Esophagus squamous epithelium (tissue), 5 donors: Measurements from ENCODE around the gene TPD52L1. TPM values are rescaled to one million over a fixed set of nuclear protein-coding genes. Genes with fewer than 3 reads are reported as not detected.

Experiments used
- DNase-seq: peaks from one replicate; lab custom pipeline; 2025; lab: John Stamatoyannopoulos, UW
- H3K27ac ChIP-seq, 4 donors: fragments of 200-600 bp; sonication (generic); one replicate each; pipeline ENCODE4 v1.5.1; 2016 to 2019; ENCODE audit warnings: mild to moderate bottlenecking in 1 of 4
- H3K27me3 ChIP-seq, 4 donors: fragments of 200-600 bp; sonication (generic); 1 replicate in 3 of 4; 2 replicates in 1 of 4; pipeline versions ENCODE4 v1.5.1 to v1.6.0; 2017 to 2021; ENCODE audit warnings: antibody characterized with exemption in 1 of 4
- H3K36me3 ChIP-seq, 3 donors: fragments of 200-600 bp; sonication (generic); one replicate each; pipeline ENCODE4 v1.5.1; 2016 to 2019
- H3K4me1 ChIP-seq, 3 donors: fragments of 200-600 bp; sonication (generic); one replicate each; pipeline ENCODE4 v1.5.1; 2017 to 2019
- H3K4me3 ChIP-seq, 4 donors: fragments of 200-600 bp; sonication (generic); 1 replicate in 3 of 4; 2 replicates in 1 of 4; pipeline ENCODE4 v1.5.1; 2016 to 2019; ENCODE audit warnings: mild to moderate bottlenecking in 2 of 4, moderate library complexity in 1 of 4
- H3K9me3 ChIP-seq, 3 donors: fragments of 200-600 bp; sonication (generic); one replicate each; pipeline ENCODE4 v1.5.1; 2016 to 2019
- POLR2A ChIP-seq, 4 donors: fragments of 450-650 bp; IDR thresholded peaks; one replicate each; pipeline ENCODE4 v1.6.1; 2017; ENCODE audit warnings: antibody characterized with exemption in 4 of 4, mild to moderate bottlenecking in 4 of 4, moderate library complexity in 3 of 4
- WGBS, 2 donors: methylation state at CpG; one replicate each; pipeline ENCODE4 v1.1.5; 2018; 5-methylcytosine and 5-hydroxymethylcytosine counted together
- intact Hi-C: fragments of 100-400 bp; cut with DNase I; formaldehyde crosslinking; loops from one replicate; pipeline ENCODE4 v1.15.0; 2022
- total RNA-seq, 4 donors: library from RNA; depleted of rRNA; stranded (reverse); fragments of >200 nt; gene quantifications; one replicate each; pipeline ENCODE4 v1.1.0, GENCODE V29; 2016
- TF ChIP-seq, protein P1 (sequence below), 6 experiments: fragments of 450-650 bp in 4 of 6; fragments of 200-600 bp in 2 of 6; sonication (generic) in 2 of 6; IDR thresholded peaks; one replicate each; pipeline ENCODE4 v1.5.1; 2016 to 2019; ENCODE audit warnings: antibody characterized with exemption in 6 of 6, mild to moderate bottlenecking in 4 of 6, moderate library complexity in 4 of 6
- donor health status: DM: yes; HTN: yes; CAD: no.

TPD52L1 gene
- total RNA-seq, 4 donors from 2014 or later: 202 to 409 (median 275) TPM

- Histone ChIP-seq H3K4me3 (no peak overlapping the region), H3K9me3 (no peaks in the 10 kb centered on the region), H3K27me3 (no peaks in the 10 kb centered on the region), H3K4me1 (peaks cover 11 to 55% (median 18%) of the 10 kb centered on the region in 3 donors), H3K27ac (peak overlapping the region in 2 of 4 donors; percentile 29 to 38), H3K36me3 (no peaks in the 10 kb centered on the region)
- 93% methylated on average over 5 of the region's 5 CpGs for WGBS, 2 donors
- DNase-seq: no peak
- TF ChIP-seq, protein P1, sequence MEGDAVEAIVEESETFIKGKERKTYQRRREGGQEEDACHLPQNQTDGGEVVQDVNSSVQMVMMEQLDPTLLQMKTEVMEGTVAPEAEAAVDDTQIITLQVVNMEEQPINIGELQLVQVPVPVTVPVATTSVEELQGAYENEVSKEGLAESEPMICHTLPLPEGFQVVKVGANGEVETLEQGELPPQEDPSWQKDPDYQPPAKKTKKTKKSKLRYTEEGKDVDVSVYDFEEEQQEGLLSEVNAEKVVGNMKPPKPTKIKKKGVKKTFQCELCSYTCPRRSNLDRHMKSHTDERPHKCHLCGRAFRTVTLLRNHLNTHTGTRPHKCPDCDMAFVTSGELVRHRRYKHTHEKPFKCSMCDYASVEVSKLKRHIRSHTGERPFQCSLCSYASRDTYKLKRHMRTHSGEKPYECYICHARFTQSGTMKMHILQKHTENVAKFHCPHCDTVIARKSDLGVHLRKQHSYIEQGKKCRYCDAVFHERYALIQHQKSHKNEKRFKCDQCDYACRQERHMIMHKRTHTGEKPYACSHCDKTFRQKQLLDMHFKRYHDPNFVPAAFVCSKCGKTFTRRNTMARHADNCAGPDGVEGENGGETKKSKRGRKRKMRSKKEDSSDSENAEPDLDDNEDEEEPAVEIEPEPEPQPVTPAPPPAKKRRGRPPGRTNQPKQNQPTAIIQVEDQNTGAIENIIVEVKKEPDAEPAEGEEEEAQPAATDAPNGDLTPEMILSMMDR (IDR thresholded peaks at IDR 0.05): no peak
- intact Hi-C loops: no loop called here
These were observed 55.2 kb downstream of the TPD52L1 start for GRCh38 chr6:125208625-125209249.

DNA sequence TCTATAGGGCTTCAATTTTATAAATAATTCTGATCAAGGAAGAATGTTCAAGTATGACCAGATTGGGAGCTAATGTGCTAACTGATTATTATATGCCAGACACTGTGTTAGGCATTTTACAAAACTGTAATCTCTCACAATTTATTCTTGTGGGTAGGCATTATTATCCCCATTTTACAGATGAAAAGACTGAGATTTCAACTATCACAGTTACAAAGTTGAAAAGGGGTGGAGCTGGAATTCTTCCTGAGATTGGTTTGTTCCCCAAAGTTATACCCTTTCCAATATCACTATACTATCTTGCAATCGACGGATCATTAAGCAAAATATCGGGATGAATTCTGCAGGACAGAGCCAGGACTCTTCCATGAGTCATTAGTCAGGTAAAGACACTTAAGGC is 57.1 kb downstream of the TPD52L1 start:
- no peak for DNase-seq
- H3K4me1 ChIP-seq: peaks cover 11 to 52% (median 18%) of the 10 kb centered on the region in 3 donors
- no peak overlapping the region for H3K4me3 ChIP-seq
- no peak for TF ChIP-seq POLR2A (IDR thresholded peaks at IDR 0.05)
- TF ChIP-seq, protein P1 (IDR thresholded peaks at IDR 0.05): no peak
- no peaks in the 10 kb centered on the region for H3K27me3 ChIP-seq
- H3K9me3 ChIP-seq: no peaks in the 10 kb centered on the region
- H3K36me3 ChIP-seq: no peaks in the 10 kb centered on the region
- H3K27ac ChIP-seq: no peak overlapping the region
- WGBS, 2 donors: 97 to 100% methylated on average over 3 of the region's 3 CpGs
- intact Hi-C loops: no loop called here

- intact Hi-C loops: no loop called here
- WGBS, 2 donors: 90 to 92% methylated on average over 6 of the region's 6 CpGs
- H3K27ac ChIP-seq: no peak overlapping the region
- no peak overlapping the region for H3K4me3 ChIP-seq
- TF ChIP-seq, protein P1 (IDR thresholded peaks at IDR 0.05): no peak
- no peak for TF ChIP-seq POLR2A (IDR thresholded peaks at IDR 0.05)
- no peak for DNase-seq
- H3K27me3 ChIP-seq: no peaks in the 10 kb centered on the region
- H3K9me3 ChIP-seq: no peaks in the 10 kb centered on the region
- no peaks in the 10 kb centered on the region for H3K36me3 ChIP-seq
- H3K4me1 ChIP-seq: peaks cover 11 to 52% (median 18%) of the 10 kb centered on the region in 3 donors
These were observed 57.8 kb downstream of the TPD52L1 start for GRCh38 chr6:125211352-125211751.

DNA sequence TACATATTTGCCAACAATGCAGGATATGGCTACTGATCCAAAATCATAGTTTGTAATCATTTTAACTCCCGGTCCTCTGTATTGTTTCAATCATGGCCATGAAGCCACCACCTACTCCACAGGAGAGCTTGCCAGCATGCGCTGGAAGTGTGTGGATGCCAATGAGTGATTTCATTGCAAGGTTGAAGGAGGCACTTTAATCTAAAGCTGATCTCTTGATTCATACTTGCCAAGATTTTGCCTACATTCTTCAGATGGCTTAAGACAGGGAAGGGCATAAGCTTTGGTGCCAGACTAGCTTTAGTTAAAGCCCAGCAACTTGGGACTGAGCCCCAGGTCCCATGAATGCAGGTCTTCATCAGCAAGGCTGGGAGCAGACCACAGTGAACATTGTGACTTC is 58.8 kb downstream of the TPD52L1 start:
- DNase-seq: no peak
- no peak overlapping the region for H3K4me3 ChIP-seq
- H3K9me3 ChIP-seq: no peaks in the 10 kb centered on the region
- 29 to 32% methylated on average over 2 of the region's 2 CpGs for WGBS, 2 donors
- H3K27ac ChIP-seq: peak overlapping the region in 1 of 4 donors; percentile 7
- peaks cover 11 to 51% (median 18%) of the 10 kb centered on the region in 3 donors for H3K4me1 ChIP-seq
- no peaks in the 10 kb centered on the region for H3K36me3 ChIP-seq
- H3K27me3 ChIP-seq: no peaks in the 10 kb centered on the region
- intact Hi-C loops: no loop called here
- no peak for TF ChIP-seq POLR2A (IDR thresholded peaks at IDR 0.05)
- TF ChIP-seq, protein P1 (IDR thresholded peaks at IDR 0.05): no peak

- 82 to 96% methylated on average over 2 to 3 of the region's 3 CpGs for WGBS, 2 donors
- H3K4me1 ChIP-seq: peaks cover 0 to 35% (median 6%) of the 10 kb centered on the region in 3 donors
- no peaks in the 10 kb centered on the region for H3K36me3 ChIP-seq
- intact Hi-C loops: no loop called here
- no peak for TF ChIP-seq POLR2A (IDR thresholded peaks at IDR 0.05)
- TF ChIP-seq, protein P1 (IDR thresholded peaks at IDR 0.05): no peak
- no peaks in the 10 kb centered on the region for H3K9me3 ChIP-seq
- no peaks in the 10 kb centered on the region for H3K27me3 ChIP-seq
- H3K27ac ChIP-seq: no peak overlapping the region
- no peak for DNase-seq
- no peak overlapping the region for H3K4me3 ChIP-seq
These were observed 60.4 kb downstream of the TPD52L1 start for GRCh38 chr6:125213939-125214338.
